Uterus (tissue), 2 donors: ENCODE measurements around the gene UGT1A8.

Experiments used
- CTCF ChIP-seq, 4 experiments: fragments of 200-600 bp in 2 of 4; fragments of 450-650 bp in 2 of 4; sonication (generic) in 2 of 4; IDR thresholded peaks; one replicate each; pipeline ENCODE4 v1.5.1; 2016 to 2019; ENCODE audit warnings: antibody characterized with exemption in 4 of 4, mild to moderate bottlenecking in 2 of 4, moderate library complexity in 1 of 4
- POLR2A ChIP-seq, 2 donors: fragments of 450-650 bp; IDR thresholded peaks; one replicate each; pipeline ENCODE4 v1.6.1; 2016; ENCODE audit warnings: antibody characterized with exemption in 2 of 2, mild to moderate bottlenecking in 1 of 2, moderate library complexity in 1 of 2

- TF ChIP-seq CTCF (IDR thresholded peaks at IDR 0.05) (no peak), POLR2A (IDR thresholded peaks at IDR 0.05) (no peak)
These were observed 176.2 kb downstream of the UGT1A8 start for GRCh38 chr2:233793465-233794127.
